H9 (cell line): Measurements from ENCODE around the gene NCAN. TPM values are rescaled to one million over a fixed set of nuclear protein-coding genes. Genes with fewer than 3 reads are reported as not detected.

Source experiments
- DNase-seq: peaks from one replicate; pipeline ENCODE4 v3.0.0-alpha.2; 2017
- H2AFZ ChIP-seq: one replicate; pipeline ENCODE4 v1.6.1; 2013; ENCODE audit warnings: mild to moderate bottlenecking, low read length, control low read depth, moderate library complexity
- H2AK5ac ChIP-seq: 2 replicates; pipeline ENCODE4 v1.6.1; 2013; ENCODE audit warnings: low read length, control low read depth, mixed read lengths; ENCODE audit not compliant: insufficient read length
- H2BK120ac ChIP-seq: one replicate; pipeline ENCODE4 v1.6.1; 2013; ENCODE audit warnings: low read depth, mild to moderate bottlenecking, low read length, control low read depth, inconsistent platforms; ENCODE audit not compliant: poor library complexity, severe bottlenecking
- H2BK12ac ChIP-seq: 2 replicates; pipeline ENCODE4 v1.6.1; 2013; ENCODE audit warnings: low read length, control low read depth, mixed read lengths, low read depth; ENCODE audit not compliant: insufficient read length
- H2BK15ac ChIP-seq: 2 replicates; pipeline ENCODE4 v1.6.1; 2013; ENCODE audit warnings: low read depth, low read length, control low read depth
- H2BK20ac ChIP-seq: one replicate; pipeline ENCODE4 v1.6.1; 2013; ENCODE audit warnings: low read depth, mild to moderate bottlenecking, low read length, control low read depth, inconsistent platforms; ENCODE audit not compliant: poor library complexity, severe bottlenecking
- H2BK5ac ChIP-seq: 2 replicates; pipeline ENCODE4 v1.6.1; 2013; ENCODE audit warnings: low read length, control low read depth, mixed read lengths; ENCODE audit not compliant: insufficient read length
- H3K14ac ChIP-seq: 2 replicates; pipeline ENCODE4 v1.6.1; 2013; ENCODE audit warnings: low read length, control low read depth; ENCODE audit not compliant: insufficient read depth
- H3K18ac ChIP-seq: 2 replicates; pipeline ENCODE4 v1.6.1; 2013; ENCODE audit warnings: low read depth, mild to moderate bottlenecking, mixed read lengths, low read length, control low read depth; ENCODE audit not compliant: insufficient read length
- H3K23ac ChIP-seq: 2 replicates; pipeline ENCODE4 v1.6.1; 2013; ENCODE audit warnings: low read length, control low read depth, mixed read lengths, low read depth; ENCODE audit not compliant: insufficient read length
- H3K23me2 ChIP-seq: 2 replicates; pipeline ENCODE4 v1.6.1; 2013; ENCODE audit warnings: low read depth, mild to moderate bottlenecking, mixed read lengths, low read length, control low read depth; ENCODE audit not compliant: insufficient read length, poor library complexity, severe bottlenecking
- H3K27ac ChIP-seq: 2 replicates; pipeline ENCODE4 v1.5.1; 2013; ENCODE audit warnings: low read length, control low read depth, mixed read lengths, low read depth; ENCODE audit not compliant: insufficient read length
- H3K27me3 ChIP-seq: 2 replicates; pipeline ENCODE4 v1.6.1; 2013; ENCODE audit warnings: low read length, control low read depth, inconsistent platforms; ENCODE audit not compliant: insufficient read depth
- H3K4ac ChIP-seq: 2 replicates; pipeline ENCODE4 v1.6.1; 2013; ENCODE audit warnings: low read depth, mild to moderate bottlenecking, control low read depth, inconsistent platforms, low read length, moderate library complexity
- H3K4me1 ChIP-seq: 2 replicates; pipeline ENCODE4 v1.6.1; 2013; ENCODE audit warnings: low read length, control low read depth, inconsistent platforms; ENCODE audit not compliant: insufficient read depth
- H3K4me2 ChIP-seq: 2 replicates; pipeline ENCODE4 v1.6.1; 2013; ENCODE audit warnings: low read length, control low read depth, mixed read lengths; ENCODE audit not compliant: insufficient read length, insufficient read depth
- H3K56ac ChIP-seq: 2 replicates; pipeline ENCODE4 v1.6.1; 2013; ENCODE audit warnings: low read depth, mild to moderate bottlenecking, mixed read lengths, low read length, control low read depth; ENCODE audit not compliant: insufficient read length
- H3K79me1 ChIP-seq: 2 replicates; pipeline ENCODE4 v1.6.1; 2013; ENCODE audit warnings: low read depth, mild to moderate bottlenecking, moderate library complexity, low read length, control low read depth, inconsistent platforms; ENCODE audit not compliant: insufficient read depth, poor library complexity, severe bottlenecking
- H3K79me2 ChIP-seq: 2 replicates; pipeline ENCODE4 v1.6.1; 2013; ENCODE audit warnings: low read length, control low read depth, inconsistent platforms; ENCODE audit not compliant: insufficient read depth
- H3K9ac ChIP-seq: 2 replicates; pipeline ENCODE4 v1.6.1; 2013; ENCODE audit warnings: low read length, control low read depth, mixed read lengths; ENCODE audit not compliant: insufficient read length; ENCODE audit errors: extremely low read depth
- H3K9me3 ChIP-seq: one replicate; pipeline ENCODE4 v1.6.1; 2013; ENCODE audit warnings: low read depth, low read length, inconsistent platforms; ENCODE audit not compliant: control insufficient read depth
- H3T11ph ChIP-seq: one replicate; pipeline ENCODE4 v1.6.1; 2013; ENCODE audit warnings: mild to moderate bottlenecking, low read length, control low read depth, inconsistent platforms
- H4K20me1 ChIP-seq: one replicate; pipeline ENCODE4 v1.6.1; 2013; ENCODE audit not compliant: control insufficient read depth, insufficient read length, insufficient read depth
- H4K5ac ChIP-seq: 2 replicates; pipeline ENCODE4 v1.6.1; 2013; ENCODE audit warnings: low read depth, mild to moderate bottlenecking, mixed read lengths, low read length, control low read depth; ENCODE audit not compliant: insufficient read length
- H4K8ac ChIP-seq: replicated peaks from 2 replicates; pipeline ENCODE4 v1.6.1; 2013; ENCODE audit warnings: low read length, control low read depth, mixed read lengths, low read depth; ENCODE audit not compliant: insufficient read length
- H4K91ac ChIP-seq: 2 replicates; pipeline ENCODE4 v1.6.1; 2013; ENCODE audit warnings: low read depth, mild to moderate bottlenecking, moderate library complexity, mixed read lengths, low read length, control low read depth; ENCODE audit not compliant: insufficient read length
- H3K27ac Mint-ChIP-seq, 3 experiments: 2 replicates in 2 of 3; 3 replicates in 1 of 3; pipeline ENCODE4 v1.8.0; 2020 to 2021; ENCODE audit warnings: mixed read lengths in 3 of 3, mild to moderate bottlenecking in 1 of 3, moderate library complexity in 1 of 3
- H3K27me3 Mint-ChIP-seq: 2 replicates; pipeline ENCODE4 v1.8.0; 2021; ENCODE audit warnings: low read depth, mild to moderate bottlenecking, moderate library complexity, mixed read lengths
- H3K36me3 Mint-ChIP-seq, 3 experiments: 2 replicates in 2 of 3; 3 replicates in 1 of 3; pipeline ENCODE4 v1.8.0; 2020 to 2021; ENCODE audit warnings: low read depth in 3 of 3, mixed read lengths in 3 of 3; ENCODE audit not compliant: insufficient read depth in 1 of 3
- H3K4me1 Mint-ChIP-seq, 2 experiments: 2 replicates each; pipeline ENCODE4 v1.8.0; 2020; ENCODE audit warnings: mixed read lengths in 2 of 2
- H3K4me3 Mint-ChIP-seq, 2 experiments: 2 replicates in 1 of 2; 3 replicates in 1 of 2; pipeline ENCODE4 v1.8.0; 2020 to 2021; ENCODE audit warnings: mild to moderate bottlenecking in 2 of 2, mixed read lengths in 2 of 2, moderate library complexity in 1 of 2
- H3K9me3 Mint-ChIP-seq, 2 experiments: 2 replicates in 1 of 2; 3 replicates in 1 of 2; pipeline ENCODE4 v1.8.0; 2020; ENCODE audit warnings: mild to moderate bottlenecking in 2 of 2, mixed read lengths in 2 of 2, moderate library complexity in 1 of 2
- WGBS: extraction: QIAGEN DNeasy Blood & Tissue Kit; methylation state at CpG from one replicate; pipeline ENCODE4 v1.1.7; 2013; ENCODE audit warnings: missing lambda C conversion rate, low lambda C conversion rate, mixed read lengths; ENCODE audit not compliant: insufficient read length; ENCODE audit errors: extremely low coverage; 5-methylcytosine and 5-hydroxymethylcytosine counted together
- total RNA-seq: library from RNA; stranded (reverse); gene quantifications from 2 replicates; pipeline ENCODE4 v1.2.1, GENCODE V29; 2021
- TF ChIP-seq, protein P1 (sequence below): fragments of 200-600 bp; sonication (generic); conservative IDR thresholded peaks from 3 replicates; pipeline ENCODE4 v1.8.0; 2021; ENCODE audit warnings: antibody characterized with exemption, mild to moderate bottlenecking

NCAN gene
- total RNA-seq, 1 experiment from 2014 or later = 1.6 TPM

GRCh38 chr19:19230999-19231398, 19.2 kb downstream of the NCAN start:
- Histone ChIP-seq H4K91ac (no peak overlapping the region), H3K56ac (no peak overlapping the region), H3K79me2 (no peaks in the 10 kb centered on the region), H3K9ac (no peak overlapping the region), H2BK15ac (no peak overlapping the region), H3K27me3 (no peaks in the 10 kb centered on the region), H3K4me2 (no peak overlapping the region), H3K79me1 (no peaks in the 10 kb centered on the region), H4K8ac (no peak overlapping the region), H2AFZ (no peak overlapping the region), H3K23ac (no peak overlapping the region), H4K5ac (no peak overlapping the region), H2BK12ac (no peak overlapping the region), H3T11ph (no peak overlapping the region), H2BK120ac (no peak overlapping the region), H3K9me3 (peaks cover 4% of the 10 kb centered on the region), H2AK5ac (no peak overlapping the region), H4K20me1 (no peaks in the 10 kb centered on the region), H3K4me1 (no peaks in the 10 kb centered on the region), H2BK20ac (no peak overlapping the region), H3K18ac (no peak overlapping the region), H3K27ac (no peak overlapping the region), H3K23me2 (no peaks in the 10 kb centered on the region), H3K4ac (no peak overlapping the region), H3K14ac (no peak overlapping the region), H2BK5ac (no peak overlapping the region)
- Mint-ChIP-seq H3K27ac (no peak overlapping the region), H3K9me3 (peaks cover 17 to 21% of the 10 kb centered on the region in 2 experiments), H3K27me3 (peaks cover 84% of the 10 kb centered on the region), H3K36me3 (peaks cover 0 to 4% (median 3%) of the 10 kb centered on the region in 3 experiments; a peak in 3 of 7 replicates), H3K4me3 (no peak overlapping the region; a peak in 1 of 5 replicates), H3K4me1 (no peaks in the 10 kb centered on the region; a peak in 1 of 4 replicates)
- no CpG with 5 or more reads among the region's 9 CpGs for WGBS
- DNase-seq = no peak
- TF ChIP-seq, protein P1, sequence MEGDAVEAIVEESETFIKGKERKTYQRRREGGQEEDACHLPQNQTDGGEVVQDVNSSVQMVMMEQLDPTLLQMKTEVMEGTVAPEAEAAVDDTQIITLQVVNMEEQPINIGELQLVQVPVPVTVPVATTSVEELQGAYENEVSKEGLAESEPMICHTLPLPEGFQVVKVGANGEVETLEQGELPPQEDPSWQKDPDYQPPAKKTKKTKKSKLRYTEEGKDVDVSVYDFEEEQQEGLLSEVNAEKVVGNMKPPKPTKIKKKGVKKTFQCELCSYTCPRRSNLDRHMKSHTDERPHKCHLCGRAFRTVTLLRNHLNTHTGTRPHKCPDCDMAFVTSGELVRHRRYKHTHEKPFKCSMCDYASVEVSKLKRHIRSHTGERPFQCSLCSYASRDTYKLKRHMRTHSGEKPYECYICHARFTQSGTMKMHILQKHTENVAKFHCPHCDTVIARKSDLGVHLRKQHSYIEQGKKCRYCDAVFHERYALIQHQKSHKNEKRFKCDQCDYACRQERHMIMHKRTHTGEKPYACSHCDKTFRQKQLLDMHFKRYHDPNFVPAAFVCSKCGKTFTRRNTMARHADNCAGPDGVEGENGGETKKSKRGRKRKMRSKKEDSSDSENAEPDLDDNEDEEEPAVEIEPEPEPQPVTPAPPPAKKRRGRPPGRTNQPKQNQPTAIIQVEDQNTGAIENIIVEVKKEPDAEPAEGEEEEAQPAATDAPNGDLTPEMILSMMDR = no peak
